Neuronal stem cell (in vitro differentiated cells): ENCODE data around the gene ABLIM2.
A peak's percentile ranks its signal among the peaks of the same experiment; 100 is the strongest.

Experiments
- DNase-seq: peaks from one replicate; pipeline ENCODE4 v3.0.0-alpha.2; 2013; ENCODE audit warnings: low spot score
- H2AFZ ChIP-seq: one replicate; pipeline ENCODE4 v1.6.1; 2013; ENCODE audit warnings: mild to moderate bottlenecking, low read length, inconsistent platforms
- H2AK5ac ChIP-seq: 2 replicates; pipeline ENCODE4 v1.6.1; 2013; ENCODE audit warnings: low read depth, mild to moderate bottlenecking, inconsistent platforms, low read length, moderate library complexity, mixed read lengths
- H2BK120ac ChIP-seq: 2 replicates; pipeline ENCODE4 v1.6.1; 2013; ENCODE audit warnings: low read depth, mild to moderate bottlenecking, inconsistent platforms, low read length, moderate library complexity, mixed read lengths
- H2BK12ac ChIP-seq: one replicate; pipeline ENCODE4 v1.6.1; 2013; ENCODE audit warnings: low read length, inconsistent platforms
- H2BK15ac ChIP-seq: 2 replicates; pipeline ENCODE4 v1.6.1; 2013; ENCODE audit warnings: mild to moderate bottlenecking, low read length, inconsistent platforms, mixed read lengths
- H2BK5ac ChIP-seq: one replicate; pipeline ENCODE4 v1.6.1; 2013; ENCODE audit warnings: inconsistent platforms, mild to moderate bottlenecking, low read length, moderate library complexity
- H3K14ac ChIP-seq: one replicate; pipeline ENCODE4 v1.6.1; 2013; ENCODE audit warnings: low read length, inconsistent platforms
- H3K18ac ChIP-seq: 2 replicates; pipeline ENCODE4 v1.6.1; 2013; ENCODE audit warnings: low read length, inconsistent platforms
- H3K23ac ChIP-seq: 2 replicates; pipeline ENCODE4 v1.6.1; 2013; ENCODE audit warnings: low read depth, mild to moderate bottlenecking, mixed read lengths, low read length, inconsistent platforms; ENCODE audit not compliant: poor library complexity
- H3K27ac ChIP-seq: replicated peaks from 3 replicates; pipeline ENCODE4 v1.5.1; 2013; ENCODE audit warnings: low read length, inconsistent platforms
- H3K27me3 ChIP-seq, 3 experiments: 2 replicates each; pipeline ENCODE4 v1.6.1; 2013; ENCODE audit warnings: low read length in 3 of 3, mild to moderate bottlenecking in 2 of 3, inconsistent platforms in 1 of 3, low read depth in 1 of 3, mixed read lengths in 1 of 3, moderate library complexity in 1 of 3; ENCODE audit not compliant: control insufficient read depth in 3 of 3, insufficient read depth in 3 of 3
- H3K36me3 ChIP-seq, 2 donors: replicated peaks in 1 of 2; 2 replicates each; pipeline ENCODE4 v1.6.1; 2013; ENCODE audit warnings: low read length in 2 of 2; ENCODE audit not compliant: control insufficient read depth in 2 of 2, insufficient read depth in 2 of 2
- H3K4ac ChIP-seq: 2 replicates; pipeline ENCODE4 v1.6.1; 2013; ENCODE audit warnings: inconsistent platforms, mild to moderate bottlenecking, low read length, moderate library complexity
- H3K4me1 ChIP-seq, 2 donors: 1 replicate in 1 of 2; 2 replicates in 1 of 2; pipeline ENCODE4 v1.6.1; 2013; ENCODE audit warnings: low read length in 2 of 2, low read depth in 1 of 2; ENCODE audit not compliant: control insufficient read depth in 2 of 2, insufficient read depth in 1 of 2
- H3K4me2 ChIP-seq: one replicate; pipeline ENCODE4 v1.6.1; 2013; ENCODE audit warnings: mild to moderate bottlenecking, low read length, inconsistent platforms; ENCODE audit not compliant: insufficient read depth, poor library complexity, severe bottlenecking
- H3K4me3 ChIP-seq, 2 donors: 2 replicates each; pipeline ENCODE4 v1.5.1; 2013; ENCODE audit warnings: low read length in 2 of 2, mild to moderate bottlenecking in 2 of 2, inconsistent platforms in 1 of 2, moderate library complexity in 1 of 2
- H3K79me1 ChIP-seq: one replicate; pipeline ENCODE4 v1.6.1; 2013; ENCODE audit warnings: low read depth, mild to moderate bottlenecking, inconsistent platforms, low read length, moderate library complexity
- H3K9ac ChIP-seq: one replicate; pipeline ENCODE4 v1.6.1; 2013; ENCODE audit warnings: mild to moderate bottlenecking, low read depth, low read length, inconsistent platforms; ENCODE audit not compliant: poor library complexity
- H3K9me3 ChIP-seq, 2 donors: replicated peaks in 1 of 2; 2 replicates each; pipeline versions ENCODE3 to v1.6.1; 2013; ENCODE audit warnings: low read length in 2 of 2, mild to moderate bottlenecking in 2 of 2, inconsistent platforms in 1 of 2, low read depth in 1 of 2, mixed read lengths in 1 of 2, moderate library complexity in 1 of 2; ENCODE audit not compliant: control insufficient read depth in 2 of 2, insufficient read depth in 1 of 2
- H4K8ac ChIP-seq: one replicate; pipeline ENCODE4 v1.6.1; 2013; ENCODE audit warnings: low read depth, mild to moderate bottlenecking, inconsistent platforms, low read length, moderate library complexity
- H4K91ac ChIP-seq: one replicate; pipeline ENCODE4 v1.6.1; 2013; ENCODE audit warnings: low read length, low read depth, mild to moderate bottlenecking, inconsistent platforms; ENCODE audit not compliant: poor library complexity
- WGBS, 2 donors: extraction: QIAGEN DNeasy Blood & Tissue Kit; methylation state at CpG; one replicate each; pipeline ENCODE4 v1.1.7; 2013; ENCODE audit warnings: missing lambda C conversion rate in 2 of 2, mixed read lengths in 1 of 2; ENCODE audit not compliant: insufficient read length in 2 of 2, insufficient replicate concordance in 1 of 2; ENCODE audit errors: extremely low coverage in 2 of 2; 5-methylcytosine and 5-hydroxymethylcytosine counted together

Gene ABLIM2

GRCh38 chr4:7941965-7942496 is 216.6 kb downstream of the ABLIM2 start:
- no peak overlapping the region for H2AFZ ChIP-seq
- H2BK15ac ChIP-seq: no peak overlapping the region
- no peak overlapping the region for H3K14ac ChIP-seq
- peaks cover 0 to 14% (median 0%) of the 10 kb centered on the region in 3 experiments for H3K27me3 ChIP-seq
- peak overlapping the region; percentile 21 for H2AK5ac ChIP-seq
- no peak for DNase-seq
- no peaks in the 10 kb centered on the region for H3K9me3 ChIP-seq
- no peak overlapping the region for H4K91ac ChIP-seq
- no peak overlapping the region for H3K18ac ChIP-seq
- H3K23ac ChIP-seq: no peak overlapping the region
- H2BK120ac ChIP-seq: no peak overlapping the region
- H3K9ac ChIP-seq: no peak overlapping the region
- no CpG with 5 or more reads among the region's 4 CpGs for WGBS, 2 donors
- H4K8ac ChIP-seq: no peak overlapping the region
- no peak overlapping the region for H2BK12ac ChIP-seq
- H3K79me1 ChIP-seq: no peaks in the 10 kb centered on the region
- H2BK5ac ChIP-seq: no peak overlapping the region
- no peak overlapping the region for H3K4me2 ChIP-seq
- H3K4me1 ChIP-seq: peaks cover 4 to 7% of the 10 kb centered on the region in 2 donors
- no peak overlapping the region for H3K27ac ChIP-seq
- H3K4me3 ChIP-seq: no peak overlapping the region
- H3K36me3 ChIP-seq: no peaks in the 10 kb centered on the region
- no peak overlapping the region for H3K4ac ChIP-seq

DNA sequence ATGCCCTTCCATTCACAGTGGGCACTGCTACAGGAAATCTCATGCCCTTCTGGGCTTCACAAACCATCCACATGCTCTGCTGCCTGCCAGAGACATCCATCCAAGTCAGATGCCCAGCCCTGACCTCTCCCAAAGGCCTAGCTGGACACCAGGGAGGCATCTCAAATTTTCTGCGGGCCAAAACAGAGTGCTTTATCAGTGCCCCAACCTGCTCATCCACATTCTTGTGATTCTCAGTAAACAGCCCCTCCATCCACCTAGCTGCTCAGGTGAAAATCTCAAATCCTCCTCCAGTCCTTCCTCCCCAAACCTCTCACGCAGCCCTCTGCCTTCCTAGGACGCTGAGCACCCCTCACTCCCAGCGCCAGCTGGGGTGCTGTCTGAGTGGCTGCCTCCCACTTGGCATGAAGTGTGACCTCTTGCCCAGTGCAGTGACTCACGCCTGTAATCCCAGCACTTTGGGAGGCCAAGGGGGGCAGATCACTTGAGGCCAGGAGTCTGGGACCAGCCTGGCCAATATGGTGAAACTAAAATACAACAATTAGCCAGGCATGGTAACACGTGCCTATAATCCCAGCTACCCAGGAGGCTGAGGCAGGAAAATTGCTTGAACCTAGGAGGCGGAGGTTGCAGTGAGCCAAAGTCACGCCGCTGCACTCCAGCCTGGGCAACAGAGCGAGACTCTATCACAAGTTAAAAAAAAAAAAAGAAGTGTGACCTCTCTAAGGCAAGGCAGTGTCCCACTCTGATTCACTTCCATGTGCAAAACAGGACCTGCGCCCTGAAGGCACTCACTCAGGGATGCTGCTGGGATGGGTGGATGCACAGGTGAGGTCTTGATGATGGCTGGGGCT is 217.3 kb downstream of the ABLIM2 start:
- Histone ChIP-seq H3K9me3 (no peaks in the 10 kb centered on the region), H2AFZ (no peak overlapping the region), H3K4ac (no peak overlapping the region), H2BK5ac (no peak overlapping the region), H3K27ac (no peak overlapping the region), H3K23ac (no peak overlapping the region), H3K27me3 (peaks cover 0 to 14% (median 0%) of the 10 kb centered on the region in 3 experiments), H3K4me1 (peaks cover 4 to 7% of the 10 kb centered on the region in 2 donors), H3K79me1 (no peaks in the 10 kb centered on the region), H2AK5ac (no peak overlapping the region), H3K9ac (no peak overlapping the region), H2BK15ac (peak overlapping the region; percentile 16), H3K14ac (no peak overlapping the region), H3K4me2 (no peak overlapping the region), H3K4me3 (no peak overlapping the region), H3K36me3 (no peaks in the 10 kb centered on the region), H3K18ac (peak overlapping the region; percentile 4), H4K91ac (no peak overlapping the region), H2BK120ac (no peak overlapping the region), H4K8ac (no peak overlapping the region), H2BK12ac (no peak overlapping the region)
- WGBS, 2 donors: no CpG with 5 or more reads among the region's 11 CpGs
- DNase-seq: no peak

GRCh38 chr4:7939377-7940108 is 219.1 kb downstream of the ABLIM2 start, which contains the start of gene AFAP1:
Gene AFAP1 (minus strand): TSS chr4:7939861. CDS start chr4:7872078, 67,783 bp downstream.
- no peaks in the 10 kb centered on the region for H3K79me1 ChIP-seq
- WGBS, 2 donors: no CpG with 5 or more reads among the region's 96 CpGs
- H3K4me1 ChIP-seq: peaks cover 7% of the 10 kb centered on the region in 2 donors
- H3K9ac ChIP-seq: peak within 1 kb of the TSS; percentile 87
- H3K14ac ChIP-seq: peak within 1 kb of the TSS; percentile 3
- H2AK5ac ChIP-seq: peak within 1 kb of the TSS; percentile 11
- peak within 1 kb of the TSS; percentile 98 for H2AFZ ChIP-seq
- no peak within 1 kb of the TSS for H2BK12ac ChIP-seq
- H3K36me3 ChIP-seq: no peaks in the 10 kb centered on the region
- H3K18ac ChIP-seq: peak within 1 kb of the TSS; percentile 91
- no peak within 1 kb of the TSS for H4K91ac ChIP-seq
- no peak within 1 kb of the TSS for H2BK120ac ChIP-seq
- H3K9me3 ChIP-seq: no peaks in the 10 kb centered on the region
- no peak within 1 kb of the TSS for H3K4ac ChIP-seq
- H3K4me2 ChIP-seq: peak within 1 kb of the TSS; percentile 100
- peaks cover 0 to 14% (median 0%) of the 10 kb centered on the region in 3 experiments for H3K27me3 ChIP-seq
- DNase-seq: peak; percentile 87
- peak within 1 kb of the TSS; percentile 80 for H2BK15ac ChIP-seq
- peak within 1 kb of the TSS; percentile 94 for H3K23ac ChIP-seq
- peak within 1 kb of the TSS; percentile 74 to 94 for H3K4me3 ChIP-seq
- H2BK5ac ChIP-seq: peak within 1 kb of the TSS; percentile 70
- no peak within 1 kb of the TSS for H3K27ac ChIP-seq
- peak within 1 kb of the TSS; percentile 24 for H4K8ac ChIP-seq
